ENCODE results near the gene DUXA.

The DUXA gene

GRCh38 chr19:57191141-57192076, 24.1 kb upstream of the DUXA start, which contains the start of gene ZNF264:
ZNF264 (plus strand) TSS chr19:57191500; CDS start chr19:57191914, 414 bp downstream.
- TF ChIP-seq CTCF (IDR thresholded peaks at IDR 0.05; ENCODE audit: low read depth, low read length), result no peak
- peak within 1 kb of the TSS; percentile 97 for H3K4me3 ChIP-seq (ENCODE audit: low read depth, low read length)

- no peak for TF ChIP-seq CTCF (IDR thresholded peaks at IDR 0.05; ENCODE audit: low read depth, low read length)
- no peak overlapping the region for H3K4me3 ChIP-seq (ENCODE audit: low read depth, low read length)
These were observed 23.0 kb upstream of the DUXA start for GRCh38 chr19:57190301-57190700.

GRCh38 chr19:57171551-57172081, 4.3 kb upstream of the DUXA start:
- TF ChIP-seq CTCF (IDR thresholded peaks at IDR 0.05; ENCODE audit: low read depth, low read length), result no peak
- 0 out of 2 replicates have a peak overlapping the region, but pooled peaks have one; percentile 18 for H3K4me3 ChIP-seq (ENCODE audit: low read depth, low read length)

- no peak overlapping the region for H3K4me3 ChIP-seq (ENCODE audit: low read depth, low read length)
- no peak for TF ChIP-seq CTCF (IDR thresholded peaks at IDR 0.05; ENCODE audit: low read depth, low read length)
These were observed 1.4 kb downstream of the DUXA start for GRCh38 chr19:57165846-57166245.

GRCh38 chr19:57161985-57162539, 5.2 kb downstream of the DUXA start:
- no peak overlapping the region for H3K4me3 ChIP-seq (ENCODE audit: low read depth, low read length)
- no peak for TF ChIP-seq CTCF (IDR thresholded peaks at IDR 0.05; ENCODE audit: low read depth, low read length)

- no peak overlapping the region for H3K4me3 ChIP-seq (ENCODE audit: low read depth, low read length)
- TF ChIP-seq CTCF (IDR thresholded peaks at IDR 0.05; ENCODE audit: low read depth, low read length), result no peak
These were observed 14.4 kb downstream of the DUXA start for GRCh38 chr19:57152921-57153320.

GRCh38 chr19:57141699-57142098, 25.6 kb downstream of the DUXA start:
- TF ChIP-seq CTCF (IDR thresholded peaks at IDR 0.05; ENCODE audit: low read depth, low read length), result no peak
- H3K4me3 ChIP-seq (ENCODE audit: low read depth, low read length), result no peak overlapping the region

Data from WI38 (cell line).